CD1c-positive myeloid dendritic cell (primary cell): ENCODE results near the gene KRT32.
"Not testable (repeated sequence)": the region's sequence is repeated elsewhere in the genome, so short reads cannot be mapped to it uniquely, and the experiment has no call there.

ENCODE experiments used
- DNase-seq: peaks from one replicate; pipeline ENCODE4 v3.0.0-alpha.2; 2016; ENCODE audit errors: extremely low spot score

Gene KRT32

DNA sequence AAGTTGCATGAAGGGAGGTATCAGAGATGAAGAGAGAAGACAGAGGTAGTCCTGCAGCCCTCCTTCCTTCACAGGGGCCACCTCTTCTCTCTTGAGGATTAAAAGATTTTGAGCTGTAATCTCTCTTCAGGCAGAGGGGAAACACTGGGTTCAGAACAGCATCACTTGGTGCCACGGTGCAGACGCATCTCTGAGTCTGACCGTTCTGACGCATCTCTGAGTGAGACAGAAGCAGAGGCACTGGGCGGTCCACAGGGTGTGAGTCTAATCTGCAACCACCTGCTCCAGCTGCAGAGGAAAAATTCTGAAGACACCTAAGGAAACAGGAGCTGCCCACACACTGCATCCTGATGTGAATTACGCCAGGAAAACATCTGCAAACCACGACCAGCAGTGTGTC is 37.5 kb downstream of the KRT32 start:
- no peak for DNase-seq

DNA sequence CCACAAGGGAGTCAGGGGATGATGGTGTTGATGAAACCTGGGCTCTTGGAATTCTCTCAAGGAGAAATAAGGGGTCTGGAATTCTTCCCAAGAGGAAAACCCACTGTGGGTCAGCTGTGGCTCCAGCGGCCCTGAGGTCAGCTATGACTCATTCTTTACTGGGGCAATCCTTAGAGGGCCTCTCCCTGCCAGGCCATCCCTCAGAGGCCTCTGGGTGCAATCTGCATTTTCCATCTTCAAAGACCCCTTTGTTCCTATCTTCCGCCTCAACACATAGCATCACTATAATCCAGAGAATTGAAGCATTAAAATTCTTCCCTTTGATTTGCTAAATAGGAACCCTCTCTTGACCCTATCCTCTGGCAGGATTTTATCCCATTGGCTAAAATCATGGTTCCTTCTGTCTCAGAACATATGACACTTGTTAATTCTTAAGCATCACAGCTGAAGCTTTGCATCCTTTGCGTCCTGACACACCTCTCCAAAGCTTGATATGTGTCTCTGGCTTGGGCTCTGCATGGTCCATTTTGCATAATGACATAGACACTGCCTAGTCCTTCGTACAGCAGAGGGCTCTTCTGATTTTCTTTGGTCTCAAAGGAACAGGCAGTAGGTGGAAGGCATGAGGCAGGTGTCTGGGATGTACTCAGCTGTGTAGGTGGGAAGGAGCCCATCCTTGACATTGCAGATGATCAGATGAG is 38.4 kb downstream of the KRT32 start:
- DNase-seq = no peak

DNA sequence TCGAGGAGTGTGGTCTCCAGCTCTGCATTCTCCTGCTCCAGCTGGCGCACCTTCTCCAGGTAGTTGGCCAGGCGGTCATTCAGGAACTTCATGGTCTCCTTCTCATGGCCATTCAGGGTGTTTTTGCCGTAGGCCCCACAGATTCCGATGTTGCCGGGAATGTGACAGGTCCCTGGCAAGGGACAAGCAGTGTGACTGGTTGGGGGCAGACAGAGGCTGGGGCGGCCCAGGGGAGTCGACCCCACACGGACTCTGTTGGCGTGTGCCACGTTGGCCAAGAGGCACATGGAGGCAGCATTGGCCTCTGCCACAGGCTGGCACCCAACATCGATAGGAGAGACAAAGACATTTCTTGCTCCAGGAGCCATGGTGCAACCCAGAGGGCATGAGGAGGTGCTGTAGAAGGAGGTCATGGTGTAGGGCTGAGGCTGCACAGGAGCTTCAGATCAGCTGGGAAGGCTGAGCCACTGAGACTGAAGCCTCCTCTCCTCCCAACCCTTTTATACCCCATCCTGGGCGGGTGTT is 43.0 kb downstream of the KRT32 start, which contains the start of gene KRT37:
Gene KRT37 (minus strand): TSS at position 475 of the 525 bp plus-strand sequence. CDS start 62 bp downstream, at position 413.
- DNase-seq = no peak

DNA sequence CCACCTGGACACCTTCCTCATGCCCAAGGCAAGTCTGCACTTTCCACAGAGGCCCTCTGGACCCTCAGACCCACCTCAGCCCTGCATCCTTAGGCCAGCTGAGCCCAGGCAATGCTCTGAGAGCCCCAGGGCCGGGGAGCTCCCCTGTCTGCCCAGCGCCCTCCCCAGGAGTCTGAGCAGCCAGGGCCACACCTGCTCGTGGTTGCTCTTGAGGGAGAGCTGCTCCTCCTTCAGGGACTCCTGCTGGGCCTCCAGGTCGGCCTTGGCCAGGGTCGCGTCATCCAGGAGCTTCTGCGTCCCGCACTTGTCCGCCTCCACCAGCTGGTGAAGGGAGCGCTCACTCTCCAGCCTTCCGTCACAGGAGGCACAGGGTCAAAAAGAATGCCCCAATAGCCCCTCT is 44.6 kb downstream of the KRT32 start:
- DNase-seq = not testable (repeated sequence)

DNA sequence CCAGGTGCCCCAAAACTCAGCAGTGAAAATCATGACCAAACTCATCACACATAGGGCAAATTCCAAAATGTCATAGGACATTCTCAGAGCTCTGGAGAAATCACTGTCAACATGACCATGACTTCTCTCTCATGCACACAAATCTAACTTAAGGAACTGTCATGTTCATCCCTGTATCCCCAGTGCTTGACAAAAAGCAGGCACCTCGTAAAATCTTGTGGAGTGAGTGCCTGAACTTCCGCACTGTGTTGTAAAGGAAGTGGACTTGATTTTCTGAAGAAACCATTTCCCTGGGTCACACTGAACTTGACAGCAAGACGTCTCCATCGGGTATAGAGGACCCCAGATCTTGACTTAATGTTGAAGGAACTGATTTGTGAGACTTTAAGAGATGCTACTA is 45.6 kb downstream of the KRT32 start:
- no peak for DNase-seq

DNA sequence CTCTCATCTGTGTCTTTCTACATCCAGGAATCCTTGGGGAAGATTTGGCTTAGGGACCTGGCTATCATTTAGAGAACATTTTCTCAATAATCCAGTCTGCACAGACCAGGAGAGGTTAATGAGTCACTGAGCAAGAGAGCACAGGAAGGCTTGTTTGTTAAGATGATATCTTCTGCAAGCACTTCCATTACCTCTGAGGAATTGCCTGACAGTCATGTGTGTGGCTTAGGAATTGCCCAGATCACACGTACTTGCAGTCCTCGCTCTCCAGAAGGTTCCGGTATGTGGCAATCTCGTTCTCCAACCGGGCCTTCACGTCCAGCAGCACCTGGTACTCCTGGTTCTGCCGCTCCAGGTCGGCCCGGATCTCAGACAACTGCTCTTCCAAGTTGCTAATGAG is 46.1 kb downstream of the KRT32 start:
- DNase-seq = no peak

DNA sequence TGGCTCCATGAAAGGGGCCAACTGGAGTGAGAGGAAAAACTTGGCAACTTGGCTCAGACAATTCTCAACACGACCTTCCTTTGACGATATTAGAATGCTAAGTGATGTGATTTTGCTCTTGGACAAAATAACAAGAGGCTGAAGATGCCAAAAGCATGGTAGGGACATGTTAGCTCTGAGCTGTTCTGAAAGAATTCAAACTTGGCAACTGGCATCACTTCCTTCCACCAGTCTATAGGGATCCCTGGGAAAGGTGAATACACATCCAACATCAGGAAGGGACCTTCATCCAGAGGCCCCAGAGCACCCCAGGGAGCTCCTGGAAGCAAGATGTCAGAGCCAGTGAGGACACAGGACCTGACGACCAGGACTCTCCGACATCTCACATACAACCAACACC is 47.1 kb downstream of the KRT32 start:
- DNase-seq = no peak

DNA sequence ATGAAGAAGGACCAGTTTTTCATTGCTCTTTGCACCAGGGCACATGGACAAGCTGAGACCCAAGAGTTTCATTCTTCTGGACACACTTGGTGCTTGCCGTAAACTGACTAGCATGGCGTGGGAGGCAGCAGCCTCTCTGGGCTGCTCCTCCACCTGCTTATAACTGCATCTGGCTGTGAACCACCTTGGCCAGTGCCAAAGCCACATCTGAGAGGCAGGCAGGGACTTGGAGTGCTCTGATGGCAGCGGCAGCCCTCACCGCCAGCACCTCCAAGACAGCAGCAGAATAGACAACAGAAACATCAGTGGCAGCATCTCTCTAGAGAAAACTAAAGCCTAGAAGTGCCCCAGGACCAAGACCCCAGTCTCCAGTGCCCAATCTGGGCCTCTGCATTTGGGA is 47.5 kb downstream of the KRT32 start:
- DNase-seq = no peak

DNA sequence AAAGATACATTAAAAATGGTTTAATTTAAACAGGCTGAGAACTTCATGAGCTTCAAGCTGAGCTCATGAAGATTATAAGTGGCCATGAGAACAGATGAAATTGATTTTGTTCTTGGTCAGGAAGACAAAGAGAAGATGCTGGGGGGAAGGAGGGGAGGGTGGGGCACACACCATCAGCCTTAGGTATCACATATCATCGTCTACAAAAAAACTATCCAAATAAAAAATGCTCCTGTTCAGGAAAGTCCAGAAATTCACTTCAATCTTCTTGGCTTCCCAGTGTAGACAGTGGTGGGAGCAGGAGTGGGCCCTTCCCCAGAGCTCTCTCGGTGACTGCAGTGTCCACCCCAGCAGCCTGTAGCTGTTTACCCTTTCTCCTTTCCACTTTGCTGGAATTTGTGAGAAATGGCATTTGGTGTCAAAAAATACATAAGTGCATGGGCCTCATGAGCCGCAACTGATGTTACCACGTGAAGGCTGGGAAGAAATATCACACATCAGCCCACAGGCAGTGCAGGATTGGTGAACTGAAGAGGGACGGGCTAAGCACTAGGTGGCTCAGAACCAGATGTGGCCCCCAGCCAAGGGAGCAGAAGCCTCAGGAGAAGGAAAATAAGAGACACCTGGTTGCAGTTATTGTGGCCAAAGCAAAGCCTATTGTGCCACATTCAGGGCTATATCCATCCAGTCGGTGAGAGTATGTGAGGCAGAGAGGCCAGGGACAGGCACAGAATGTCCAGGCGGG is 48.9 kb downstream of the KRT32 start:
- no peak for DNase-seq

DNA sequence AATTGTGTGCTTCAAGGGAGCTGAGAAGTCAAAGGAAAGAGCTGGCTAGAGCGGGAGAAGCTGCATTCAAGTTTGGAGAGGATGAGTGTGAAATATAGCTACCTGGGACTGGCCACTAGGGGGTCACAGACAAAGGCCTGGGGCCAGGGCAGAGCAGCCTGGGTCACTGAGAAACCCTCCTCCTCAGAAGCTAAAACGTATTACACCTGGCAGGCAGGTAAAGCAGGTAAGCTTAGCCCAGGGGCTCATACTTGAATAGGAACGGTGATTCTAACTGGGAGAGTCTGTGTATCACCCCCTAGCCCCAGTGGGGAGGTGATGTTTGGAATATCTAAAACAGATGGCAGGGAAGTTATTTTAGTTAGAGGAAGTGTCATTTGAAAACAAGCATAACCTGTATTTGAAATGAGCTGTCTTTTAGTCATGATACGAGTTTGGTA is 49.6 kb downstream of the KRT32 start:
- no peak for DNase-seq

DNA sequence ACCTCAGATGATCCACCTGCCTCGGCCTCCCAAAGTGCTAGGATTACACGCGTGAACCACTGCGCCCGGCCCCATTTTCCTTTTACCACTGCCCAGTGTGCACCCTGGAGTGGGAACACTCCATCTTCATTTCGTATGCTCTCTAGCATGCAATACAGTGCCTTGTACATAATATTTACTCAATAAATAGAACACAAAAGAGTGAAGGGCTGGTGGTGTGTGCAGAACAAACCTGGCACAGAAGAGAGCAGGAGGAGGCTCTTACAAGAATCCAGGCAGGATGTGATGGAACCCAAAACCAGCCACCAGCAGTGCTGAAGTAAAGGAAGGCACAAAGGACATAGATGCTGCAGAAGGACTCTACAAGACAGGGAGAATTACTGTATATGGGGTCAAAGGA is 50.1 kb downstream of the KRT32 start:
- no peak for DNase-seq

DNA sequence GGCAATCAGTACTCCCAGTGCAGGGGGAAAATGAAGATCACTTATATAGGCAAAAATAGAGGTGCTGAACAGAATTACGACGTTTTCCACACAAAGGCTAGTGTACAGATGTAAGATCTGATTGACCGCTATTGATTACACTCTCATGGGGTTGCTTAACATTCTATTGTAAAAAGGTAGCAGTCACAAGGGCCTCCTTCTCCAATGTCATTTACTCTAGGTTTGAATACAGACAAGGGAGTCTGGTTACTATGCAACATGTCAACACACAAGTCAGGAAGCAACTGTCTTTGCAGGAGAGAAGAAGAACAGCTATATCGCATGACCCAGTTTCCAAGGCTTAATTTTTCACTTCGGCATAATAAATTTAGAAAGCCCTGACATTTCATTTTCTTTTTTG is 50.7 kb downstream of the KRT32 start:
- DNase-seq = no peak

DNA sequence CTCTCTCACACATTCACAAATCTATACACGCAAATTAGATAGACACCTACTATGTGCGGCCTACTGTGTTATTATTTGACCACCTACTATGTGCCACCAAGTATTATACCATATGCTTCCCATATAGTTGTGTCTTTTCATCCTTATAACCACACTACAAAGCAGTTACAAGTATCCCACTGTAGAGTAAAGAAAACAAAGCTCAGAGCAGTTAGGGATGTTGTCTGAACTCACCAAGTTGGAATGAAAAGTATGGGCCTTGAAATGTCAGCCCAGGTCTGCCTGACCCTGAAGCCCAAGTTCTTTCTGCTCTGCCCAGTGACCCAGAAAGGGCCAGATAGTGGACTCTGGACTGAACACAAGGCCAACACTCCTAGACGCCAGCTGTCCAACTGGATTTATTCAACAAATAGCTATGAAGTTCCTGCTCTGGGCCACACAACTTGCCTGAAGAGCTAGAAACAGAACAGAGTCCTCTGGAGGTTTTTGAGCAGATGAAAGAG is 51.3 kb downstream of the KRT32 start:
- DNase-seq = no peak

DNA sequence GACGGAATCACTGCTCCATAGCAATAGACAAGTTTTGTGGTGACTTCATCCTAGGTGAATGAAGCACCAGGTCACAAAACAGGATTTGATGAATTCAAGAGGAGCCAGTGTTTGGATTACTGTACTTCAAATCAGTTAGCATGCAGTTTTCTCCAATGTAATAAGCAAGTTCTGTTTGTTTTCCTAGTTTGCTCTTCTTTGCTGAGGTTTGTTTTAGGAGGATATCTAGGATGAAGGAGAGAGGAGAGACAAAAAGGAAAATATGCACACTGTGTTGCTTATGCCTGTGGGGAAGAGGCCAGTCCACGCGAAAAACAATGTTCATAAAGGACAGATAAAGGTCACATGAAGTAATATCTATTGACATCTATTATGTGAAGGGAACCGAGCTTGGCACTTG is 51.8 kb downstream of the KRT32 start:
- DNase-seq = no peak

DNA sequence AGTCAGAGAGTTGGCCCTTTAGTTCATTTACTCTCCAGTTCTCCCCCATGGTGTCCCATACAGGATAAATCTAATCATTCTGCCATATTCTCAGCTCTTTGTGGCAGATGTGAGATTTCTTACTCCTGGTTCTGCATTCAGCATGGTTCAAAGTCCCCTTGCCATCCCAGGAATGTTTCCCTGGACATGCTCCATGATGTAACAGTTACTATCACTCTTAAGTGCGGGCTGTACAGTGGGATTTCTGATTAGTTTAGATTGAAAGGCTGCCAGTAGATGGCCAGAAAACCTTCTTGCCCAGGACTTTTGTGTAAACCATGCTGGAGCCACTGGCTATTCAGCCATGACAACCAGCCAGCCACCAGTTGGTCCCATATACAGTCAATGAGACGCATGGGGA is 53.2 kb downstream of the KRT32 start:
- no peak for DNase-seq

DNA sequence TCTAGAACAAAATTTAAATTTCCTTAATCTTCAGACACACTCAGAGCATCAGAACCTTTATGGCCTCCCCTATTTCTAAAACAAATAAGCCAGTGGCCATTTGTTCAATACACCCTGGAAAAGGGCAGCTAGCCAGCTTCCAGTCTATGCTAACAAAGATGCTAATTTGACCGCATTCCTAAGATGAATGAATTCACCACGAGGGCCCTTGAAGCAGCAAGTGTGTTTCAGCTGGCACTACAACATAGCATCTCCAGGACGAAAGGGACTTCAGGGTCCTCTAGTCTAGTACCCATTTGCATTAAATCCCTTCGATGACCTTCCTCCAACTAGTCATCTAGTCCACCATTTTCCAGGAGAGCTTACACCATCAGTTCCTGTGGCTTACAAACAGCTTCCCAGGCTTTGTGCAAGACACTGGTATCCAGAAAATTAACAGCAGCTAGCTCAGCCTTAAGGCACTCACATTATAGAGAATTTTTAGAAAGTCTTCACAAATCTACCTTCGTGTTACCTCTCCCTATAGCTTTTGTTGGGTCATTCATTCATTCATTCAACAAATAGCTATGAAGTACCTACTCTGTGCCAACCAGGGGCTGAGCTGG is 53.7 kb downstream of the KRT32 start:
- DNase-seq = no peak

DNA sequence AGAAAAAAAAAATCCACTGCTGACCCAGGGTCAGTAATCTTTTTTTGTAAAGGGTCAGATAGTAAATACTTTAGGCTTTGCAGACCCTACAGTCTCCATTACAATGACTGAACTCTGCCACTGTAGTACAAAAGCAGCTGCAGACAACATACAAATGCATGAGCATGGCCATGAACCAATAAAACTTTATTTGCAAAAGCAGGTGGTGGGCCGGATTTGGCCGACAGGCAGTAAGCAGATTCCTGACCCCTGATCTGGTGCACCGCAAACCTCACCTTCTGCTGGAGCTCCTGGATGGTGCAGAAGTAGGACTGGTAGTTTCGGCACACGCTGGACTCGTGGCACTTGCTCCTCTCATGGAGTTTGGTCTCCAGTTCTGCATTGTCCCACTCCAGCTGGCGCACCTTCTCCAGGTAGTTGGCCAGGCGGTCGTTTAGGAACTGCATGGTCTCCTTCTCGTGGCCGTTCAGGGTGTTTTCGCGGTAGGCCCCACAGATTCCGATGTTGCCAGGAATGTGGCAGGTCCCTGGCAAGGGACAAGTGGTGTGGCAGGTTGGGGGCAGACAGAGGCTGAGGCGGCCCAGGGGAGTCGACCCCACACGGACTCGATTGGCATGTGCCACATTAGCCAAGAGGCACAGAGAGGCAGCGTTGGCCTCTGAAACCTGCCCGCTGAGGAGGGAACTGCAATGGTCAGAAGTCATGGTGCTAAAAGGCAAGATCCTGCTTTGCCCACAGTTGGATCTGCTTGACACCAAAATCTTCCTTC is 55.9 kb downstream of the KRT32 start:
- DNase-seq = no peak
